H1 (cell line): ENCODE data around the gene SP1. TPM values are rescaled to one million over a fixed set of nuclear protein-coding genes. Genes with fewer than 3 reads are reported as not detected.
"Not testable (repeated sequence)": the region's sequence is repeated elsewhere in the genome, so short reads cannot be mapped to it uniquely, and the experiment has no call there.

Experiments
- CTCF ChIA-PET: fragments of 300-600 bp; sonication (Branson Sonifier 250); formaldehyde crosslinking; loops from one replicate; lab custom pipeline; 2021; ENCODE audit not compliant: partially characterized antibody; lab: Charles Lee
- POLR2A ChIA-PET: fragments of 300-600 bp; sonication (Branson Sonifier 250); formaldehyde crosslinking; loops from one replicate; lab custom pipeline; 2021; ENCODE audit warnings: inconsistent platforms; ENCODE audit not compliant: partially characterized antibody; lab: Charles Lee
- DNase-seq, 2 experiments: peaks; one replicate each; pipeline versions ENCODE4 v3.0.0 to v3.0.0-alpha.2; 2010 to 2022; ENCODE audit warnings: low spot score in 2 of 2, low read depth in 1 of 2, mixed read lengths in 1 of 2
- FAIRE-seq: peaks from 2 replicates; lab custom pipeline; 2011; peaks lifted over from hg19 to GRCh38; lab: Jason Lieb, UNC
- H2AFZ ChIP-seq: 2 replicates; pipeline ENCODE4 v1.8.1; 2012; ENCODE audit warnings: low read length, inconsistent platforms
- H2AK5ac ChIP-seq: 2 replicates; pipeline ENCODE4 v1.6.1; 2013; ENCODE audit warnings: low read depth, low read length
- H2BK120ac ChIP-seq: replicated peaks from 2 replicates; pipeline ENCODE3; 2013; ENCODE audit warnings: low read depth, low read length, inconsistent platforms
- H2BK12ac ChIP-seq: 2 replicates; pipeline ENCODE4 v1.6.1; 2013; ENCODE audit warnings: low read depth, low read length
- H2BK15ac ChIP-seq: 2 replicates; pipeline ENCODE4 v1.6.1; 2013; ENCODE audit warnings: low read length
- H2BK20ac ChIP-seq: 2 replicates; pipeline ENCODE4 v1.6.1; 2013; ENCODE audit warnings: low read length
- H2BK5ac ChIP-seq: 2 replicates; pipeline ENCODE4 v1.6.1; 2013; ENCODE audit warnings: low read depth, low read length
- H3K14ac ChIP-seq: 2 replicates; pipeline ENCODE4 v1.6.1; 2013; ENCODE audit warnings: inconsistent platforms; ENCODE audit not compliant: insufficient read length
- H3K18ac ChIP-seq: 2 replicates; pipeline ENCODE4 v1.6.1; 2013; ENCODE audit warnings: low read length; ENCODE audit errors: extremely low read depth
- H3K23ac ChIP-seq: 2 replicates; pipeline ENCODE4 v1.6.1; 2013; ENCODE audit warnings: inconsistent platforms; ENCODE audit not compliant: insufficient read length
- H3K23me2 ChIP-seq: 2 replicates; pipeline ENCODE4 v1.6.1; 2013; ENCODE audit warnings: low read depth, low read length
- H3K27ac ChIP-seq: 2 replicates; pipeline ENCODE4 v1.6.1; 2011; ENCODE audit warnings: low read depth, low read length, inconsistent platforms
- H3K27me3 ChIP-seq, 4 experiments: replicated peaks in 1 of 4; 1 replicate in 1 of 4; 2 replicates in 3 of 4; pipeline versions ENCODE4 v1.6.1 to v1.8.1; 2011 to 2013; ENCODE audit warnings: low read length in 3 of 4, mild to moderate bottlenecking in 3 of 4, inconsistent platforms in 2 of 4, mixed read lengths in 2 of 4, moderate library complexity in 1 of 4; ENCODE audit not compliant: control insufficient read depth in 3 of 4, insufficient read depth in 3 of 4; ENCODE audit errors: extremely low read depth in 1 of 4
- H3K36me3 ChIP-seq, 4 experiments: 2 replicates each; pipeline versions ENCODE4 v1.6.1 to v1.8.1; 2011 to 2013; ENCODE audit warnings: mild to moderate bottlenecking in 4 of 4, low read length in 3 of 4, moderate library complexity in 2 of 4, control low read depth in 1 of 4, inconsistent platforms in 1 of 4; ENCODE audit not compliant: insufficient read depth in 4 of 4, control insufficient read depth in 2 of 4
- H3K4ac ChIP-seq: replicated peaks from 2 replicates; pipeline ENCODE3; 2013; ENCODE audit warnings: low read length, low read depth, mixed read lengths, inconsistent platforms; ENCODE audit not compliant: insufficient read length
- H3K4me1 ChIP-seq, 4 experiments: replicated peaks in 1 of 4; 1 replicate in 1 of 4; 2 replicates in 3 of 4; pipeline versions ENCODE4 v1.6.1 to v1.8.1; 2011 to 2013; ENCODE audit warnings: low read length in 3 of 4, inconsistent platforms in 2 of 4, mixed read lengths in 1 of 4; ENCODE audit not compliant: insufficient read depth in 4 of 4, control insufficient read depth in 3 of 4
- H3K4me2 ChIP-seq, 2 experiments: 2 replicates each; pipeline versions ENCODE4 v1.6.1 to v1.8.1; 2011 to 2013; ENCODE audit warnings: low read depth in 2 of 2, low read length in 2 of 2, control low read depth in 1 of 2, inconsistent platforms in 1 of 2, mild to moderate bottlenecking in 1 of 2; ENCODE audit not compliant: insufficient read depth in 1 of 2
- H3K4me3 ChIP-seq, 4 experiments: fragments of 200-600, 300-600 bp in 1 of 4; sonication (generic), shearing (Covaris generic), sonication (Bioruptor Twin) in 1 of 4; 2 replicates each; pipeline versions ENCODE4 v1.5.1 to v1.8.1; 2011 to 2016; ENCODE audit warnings: low read length in 4 of 4, low read depth in 3 of 4, control low read depth in 2 of 4, inconsistent platforms in 2 of 4, mild to moderate bottlenecking in 2 of 4, mixed read lengths in 1 of 4, moderate library complexity in 1 of 4; ENCODE audit not compliant: insufficient read depth in 2 of 4; ENCODE audit errors: extremely low read depth in 1 of 4
- H3K56ac ChIP-seq: replicated peaks from 2 replicates; pipeline ENCODE3; 2013; ENCODE audit warnings: low read depth, mild to moderate bottlenecking, mixed read lengths, low read length, inconsistent platforms; ENCODE audit not compliant: insufficient read length
- H3K79me1 ChIP-seq: 2 replicates; pipeline ENCODE4 v1.6.1; 2013; ENCODE audit warnings: low read depth, low read length, control low read depth
- H3K79me2 ChIP-seq, 2 experiments: 2 replicates each; pipeline versions ENCODE4 v1.6.1 to v1.8.1; 2012 to 2013; ENCODE audit warnings: low read length in 2 of 2, mild to moderate bottlenecking in 2 of 2, inconsistent platforms in 1 of 2; ENCODE audit not compliant: insufficient read depth in 2 of 2, control insufficient read depth in 1 of 2
- H3K9ac ChIP-seq, 4 experiments: replicated peaks in 1 of 4; 1 replicate in 1 of 4; 2 replicates in 3 of 4; pipeline versions ENCODE4 v1.6.1 to v1.8.1; 2011 to 2013; ENCODE audit warnings: low read depth in 3 of 4, low read length in 3 of 4, control low read depth in 2 of 4, mild to moderate bottlenecking in 2 of 4, moderate library complexity in 2 of 4, inconsistent platforms in 1 of 4; ENCODE audit errors: extremely low read depth in 1 of 4
- H3K9me3 ChIP-seq, 2 experiments: 2 replicates each; pipeline versions ENCODE4 v1.6.1 to v1.8.1; 2012 to 2013; ENCODE audit warnings: mild to moderate bottlenecking in 2 of 2, moderate library complexity in 2 of 2, control low read depth in 1 of 2, inconsistent platforms in 1 of 2, low read depth in 1 of 2, low read length in 1 of 2, mixed read lengths in 1 of 2; ENCODE audit not compliant: insufficient read depth in 2 of 2
- H4K20me1 ChIP-seq, 2 experiments: replicated peaks in 1 of 2; 2 replicates each; pipeline versions ENCODE3 to v1.8.1; 2011 to 2013; ENCODE audit warnings: inconsistent platforms in 2 of 2, low read length in 2 of 2, mild to moderate bottlenecking in 1 of 2; ENCODE audit not compliant: insufficient read depth in 2 of 2, control insufficient read depth in 1 of 2
- H4K5ac ChIP-seq: 2 replicates; pipeline ENCODE4 v1.6.1; 2013; ENCODE audit warnings: low read length, low read depth, mixed read lengths, inconsistent platforms; ENCODE audit not compliant: insufficient read length
- H4K8ac ChIP-seq: 2 replicates; pipeline ENCODE4 v1.8.0; 2013; ENCODE audit warnings: mild to moderate bottlenecking, moderate library complexity, low read length, inconsistent platforms; ENCODE audit not compliant: insufficient read depth; ENCODE audit errors: extremely low read depth
- H4K91ac ChIP-seq: replicated peaks from 2 replicates; pipeline ENCODE3; 2013; ENCODE audit warnings: low read length, mixed read lengths, inconsistent platforms; ENCODE audit not compliant: insufficient read length
- WGBS, 2 experiments: shearing (Covaris generic) in 1 of 2; methylation state at CpG; one replicate each; pipeline versions ENCODE4 v1.1.6 to v1.1.7; 2013 to 2015; ENCODE audit warnings: low lambda C conversion rate in 2 of 2, mixed read lengths in 2 of 2, inconsistent platforms in 1 of 2, low coverage in 1 of 2, missing lambda C conversion rate in 1 of 2; ENCODE audit not compliant: insufficient replicate concordance in 2 of 2, insufficient coverage in 1 of 2, insufficient read length in 1 of 2; ENCODE audit errors: extremely low coverage in 1 of 2, missing lambda C conversion rate in 1 of 2; 5-methylcytosine and 5-hydroxymethylcytosine counted together
- polyA plus RNA-seq, 7 experiments: library from polyadenylated mRNA; depleted of rRNA in 3 of 7; stranded (reverse) in 5 of 7; unstranded in 2 of 7; fragments of >200 nt in 5 of 7; fragments of 200-250 nt in 2 of 7; gene quantifications; 1 replicate in 5 of 7; 2 replicates in 1 of 7; 4 replicates in 1 of 7; pipeline versions ENCODE4 v1.2.1 to v1.2.3, GENCODE V29; 2011 to 2013; ENCODE audit warnings: missing spikeins in 2 of 7, mixed read lengths in 2 of 7
- total RNA-seq: library from RNA; stranded (reverse); fragmentation: NEBNext Ultra II Directional; extraction: Animal tissue kit (Norgen Biotek cat#: 25700); gene quantifications from 2 replicates; pipeline ENCODE4 v1.2.1, GENCODE V29; 2021

Gene SP1
- total and polyA plus RNA-seq, 2 of the 8 experiments (the other 6 are each of a cell fraction or from before 2014, with no cell fraction given), result 50.7 to 75.2 TPM

DNA sequence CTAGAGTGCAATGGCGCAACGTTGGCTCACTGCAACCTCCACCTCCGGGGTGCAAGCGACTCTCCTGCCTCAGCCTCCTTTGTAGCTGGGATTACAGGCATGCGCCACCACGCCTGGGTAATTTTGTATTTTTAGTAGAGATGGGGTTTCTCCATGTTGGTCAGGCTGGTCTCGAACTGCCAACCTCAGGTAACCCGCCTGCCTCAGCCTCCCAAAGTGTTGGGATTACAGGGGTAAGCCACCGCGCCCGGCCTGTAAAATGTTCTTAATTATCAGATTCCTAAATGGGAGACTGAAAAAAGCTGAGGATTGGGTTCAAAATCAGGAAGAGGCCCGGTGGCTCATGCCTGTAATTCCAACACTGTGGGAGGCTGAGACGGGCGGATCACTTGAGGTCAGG is 5.7 kb upstream of the SP1 start:
- POLR2A ChIA-PET, result interaction anchor here (1.0 to 1.5 kb wide), 3 partner anchors 21 to 108 kb away, joined by 3 to 4 read pairs (median 4); no protein-coding TSS in a partner anchor
- not testable (repeated sequence) for H2BK20ac ChIP-seq, H3K14ac ChIP-seq, H3K79me2 ChIP-seq, H2BK15ac ChIP-seq, H3K18ac ChIP-seq, H3K9me3 ChIP-seq, H3K23ac ChIP-seq, H3K4ac ChIP-seq, H2BK120ac ChIP-seq, H3K56ac ChIP-seq, H3K4me3 ChIP-seq, H3K36me3 ChIP-seq, H3K27me3 ChIP-seq, H3K9ac ChIP-seq, H3K4me2 ChIP-seq, H4K91ac ChIP-seq, H4K8ac ChIP-seq, H2BK12ac ChIP-seq, H3K27ac ChIP-seq, H2BK5ac ChIP-seq, DNase-seq, H3K79me1 ChIP-seq, H2AK5ac ChIP-seq, H2AFZ ChIP-seq, H4K20me1 ChIP-seq, FAIRE-seq, H4K5ac ChIP-seq
- CTCF ChIA-PET, result interaction anchor here (0.6 to 1.3 kb wide), 4 partner anchors 19 to 53 kb away, joined by 3 to 5 read pairs (median 4); partner anchors contain the start of genes AAAS and SP7
- peaks cover 10% of the 10 kb centered on the region for H3K23me2 ChIP-seq
- H3K4me1 ChIP-seq, result peaks cover 3 to 16% (median 4%) of the 10 kb centered on the region in 4 experiments
- 89% methylated on average over 14 of the region's 14 CpGs; no CpG with 5 or more reads in 1 of the 2 experiments for WGBS, 2 experiments
